GM21619 (cell line): Measurements from ENCODE around the gene GFAP.

ENCODE experiments used
- ATAC-seq: cut with Tn5 transposase; IDR thresholded peaks from one replicate; pipeline ENCODE4 v1.9.1; 2021; ENCODE audit not compliant: unreplicated experiment

Gene GFAP

GRCh38 chr17:44903012-44903685 lies 12.2 kb downstream of the GFAP start:
- no peak for ATAC-seq

- ATAC-seq, result no peak
These were observed 13.1 kb downstream of the GFAP start for GRCh38 chr17:44902135-44902760.

GRCh38 chr17:44901411-44901921 lies 13.8 kb downstream of the GFAP start:
- no peak for ATAC-seq

- ATAC-seq, result no peak
These were observed 14.4 kb downstream of the GFAP start for GRCh38 chr17:44900894-44901293.

DNA sequence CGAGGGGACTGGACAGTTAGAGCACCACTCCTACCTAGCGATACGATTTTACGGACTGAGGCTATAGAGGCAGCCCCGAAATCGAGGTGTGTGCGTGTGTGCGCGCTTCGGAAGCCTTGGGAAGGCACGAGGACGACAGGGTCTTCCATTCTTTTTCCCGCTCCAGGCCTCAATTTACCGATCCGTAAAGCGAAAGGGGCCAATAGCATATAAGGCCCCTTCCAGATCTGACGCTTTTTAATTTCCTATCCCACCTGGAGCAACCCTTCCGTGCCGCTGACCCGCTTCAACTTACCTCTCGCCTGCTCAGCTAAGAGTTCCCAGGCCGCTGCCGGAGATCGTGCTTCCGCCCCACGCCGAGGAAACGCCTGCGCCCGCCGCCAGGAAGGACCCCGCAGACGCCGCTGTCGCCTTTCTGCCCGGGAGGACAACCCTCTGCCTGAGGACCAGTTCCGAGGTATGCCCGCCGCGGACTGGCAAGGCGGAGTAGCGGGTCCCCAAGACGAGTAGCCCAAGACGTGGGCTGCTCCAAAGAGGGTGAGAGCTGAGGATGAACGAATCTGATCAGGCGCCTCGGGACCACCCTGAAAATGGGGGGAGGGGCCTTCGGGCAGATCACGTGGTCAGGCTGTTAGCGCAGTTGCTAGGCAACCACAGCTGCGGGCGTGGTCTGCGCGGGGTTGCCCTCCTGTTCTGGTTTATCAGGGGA lies 16.1 kb downstream of the GFAP start, which contains the start of gene EFTUD2:
TSS of gene EFTUD2 (minus strand) at position 372 of the 709 bp plus-strand sequence. CDS start 4,924 bp downstream, outside the sequence.
- peak; percentile 67 for ATAC-seq

DNA sequence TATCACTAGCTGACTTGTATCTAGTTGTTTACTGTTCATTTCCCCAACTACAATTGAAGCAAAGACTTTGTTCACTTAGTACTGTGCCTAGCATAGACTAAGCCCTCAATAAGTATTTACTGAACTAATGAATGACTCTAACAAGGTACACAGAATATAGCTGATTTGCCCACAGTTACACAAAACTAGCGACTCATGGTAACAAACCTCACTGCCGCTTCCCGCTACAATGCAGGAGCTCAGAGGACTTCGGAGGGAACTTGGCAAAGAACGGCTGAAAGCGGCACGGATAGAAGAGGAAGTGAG lies 16.6 kb downstream of the GFAP start:
- ATAC-seq, result no peak

DNA sequence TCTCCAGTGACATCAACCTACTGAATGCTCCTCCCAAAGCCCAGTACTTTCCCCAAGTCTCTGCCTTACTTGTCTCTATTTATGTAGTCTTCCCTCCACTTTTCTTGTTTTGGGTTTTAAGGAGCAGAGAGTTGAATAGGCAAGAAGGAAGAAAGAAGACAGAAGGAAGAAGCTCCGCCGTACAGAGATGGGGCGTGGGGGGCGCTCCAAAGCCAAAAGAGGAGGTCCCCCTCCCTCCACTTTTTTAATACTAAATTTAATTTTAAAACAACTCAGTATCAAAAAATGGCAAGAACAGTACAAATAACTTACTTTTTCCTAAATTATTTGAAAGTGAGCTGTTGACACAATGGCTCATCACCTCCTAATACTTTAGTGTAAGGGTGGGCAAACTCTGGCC lies 20.7 kb downstream of the GFAP start:
- ATAC-seq, result no peak

DNA sequence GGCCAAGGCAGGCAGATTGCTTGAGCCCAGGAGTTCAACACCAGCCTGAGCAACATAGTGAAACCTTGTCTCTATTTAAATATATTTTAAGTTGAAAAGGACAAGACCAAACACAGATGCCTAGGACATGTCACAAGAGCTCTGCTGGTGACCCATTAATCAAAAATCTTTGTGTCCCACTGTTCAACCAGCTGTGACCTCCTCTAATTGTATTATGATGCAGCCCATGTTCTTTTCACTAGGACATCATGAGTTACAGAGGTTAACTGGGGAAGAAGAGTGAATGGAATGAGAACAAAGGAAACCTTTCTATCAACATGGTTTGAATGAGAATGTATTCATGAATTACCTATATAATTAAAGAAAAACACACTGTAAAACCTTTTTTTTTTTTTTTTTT lies 23.1 kb downstream of the GFAP start:
- ATAC-seq, result no peak

- no peak for ATAC-seq
These were observed 26.3 kb downstream of the GFAP start for GRCh38 chr17:44889003-44889402.

- no peak for ATAC-seq
These were observed 27.0 kb downstream of the GFAP start for GRCh38 chr17:44887971-44888954.

DNA sequence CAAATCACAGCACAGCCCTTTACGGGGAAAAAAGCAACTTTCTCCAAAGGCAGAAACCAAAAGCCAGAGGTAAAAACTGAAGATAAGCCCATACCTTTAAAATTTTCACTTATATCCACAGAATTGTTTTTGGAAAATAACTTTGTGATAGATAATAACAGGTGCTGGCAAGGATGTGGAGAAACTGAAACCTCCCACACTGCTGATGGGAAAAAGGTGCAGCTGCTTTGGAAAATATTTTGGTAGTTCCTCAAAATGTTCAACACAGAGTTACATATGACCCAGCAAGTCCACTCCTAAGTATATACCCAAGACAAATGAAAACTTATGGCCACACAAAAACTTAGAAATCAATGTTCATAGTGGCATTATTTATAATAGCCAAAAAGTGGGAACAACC lies 28.3 kb downstream of the GFAP start:
- ATAC-seq, result no peak

DNA sequence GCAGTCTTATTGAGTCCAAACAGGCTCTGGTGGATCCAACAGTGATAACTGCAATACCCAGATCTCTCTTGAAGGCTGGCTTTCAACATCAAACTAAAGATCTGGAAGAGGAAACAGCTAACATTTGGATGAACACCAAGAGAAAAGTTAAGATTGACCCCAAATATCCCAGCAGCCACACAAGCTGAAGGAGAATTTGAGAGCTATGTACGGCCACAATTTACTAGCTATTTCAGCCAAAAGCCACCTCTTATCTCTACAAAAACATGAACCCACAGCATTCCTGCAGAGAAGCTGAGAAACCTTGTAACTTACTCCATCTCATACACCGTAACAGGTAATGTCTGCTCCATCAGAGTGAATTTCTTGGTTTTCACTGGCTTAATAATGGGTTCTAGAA lies 30.4 kb downstream of the GFAP start:
- ATAC-seq, result no peak

- ATAC-seq, result no peak
These were observed 34.2 kb downstream of the GFAP start for GRCh38 chr17:44881145-44881544.

GRCh38 chr17:44880062-44880461 lies 35.2 kb downstream of the GFAP start:
- ATAC-seq, result no peak

DNA sequence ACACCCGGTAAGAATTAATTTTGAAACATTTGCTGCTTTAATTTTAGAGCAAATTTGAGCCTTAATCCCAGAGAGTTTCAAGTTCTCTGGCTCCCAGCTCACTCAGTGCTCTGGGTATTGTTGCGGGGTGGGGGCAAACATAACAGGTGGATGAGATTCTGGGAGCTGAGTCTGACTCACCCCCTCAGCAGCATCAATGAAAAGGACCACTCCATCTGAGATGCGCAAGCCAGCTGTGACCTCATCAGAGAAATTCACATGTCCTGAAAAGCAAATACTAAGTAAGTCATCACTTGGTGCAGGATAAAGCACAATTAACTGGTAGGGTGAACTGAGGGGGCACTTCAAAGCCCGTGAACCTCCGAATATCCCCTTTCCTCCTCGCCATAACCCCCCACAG lies 35.9 kb downstream of the GFAP start:
- no peak for ATAC-seq

GRCh38 chr17:44878627-44879221 lies 36.6 kb downstream of the GFAP start:
- ATAC-seq, result no peak

- ATAC-seq, result no peak
These were observed 38.2 kb downstream of the GFAP start for GRCh38 chr17:44877121-44877520.

DNA sequence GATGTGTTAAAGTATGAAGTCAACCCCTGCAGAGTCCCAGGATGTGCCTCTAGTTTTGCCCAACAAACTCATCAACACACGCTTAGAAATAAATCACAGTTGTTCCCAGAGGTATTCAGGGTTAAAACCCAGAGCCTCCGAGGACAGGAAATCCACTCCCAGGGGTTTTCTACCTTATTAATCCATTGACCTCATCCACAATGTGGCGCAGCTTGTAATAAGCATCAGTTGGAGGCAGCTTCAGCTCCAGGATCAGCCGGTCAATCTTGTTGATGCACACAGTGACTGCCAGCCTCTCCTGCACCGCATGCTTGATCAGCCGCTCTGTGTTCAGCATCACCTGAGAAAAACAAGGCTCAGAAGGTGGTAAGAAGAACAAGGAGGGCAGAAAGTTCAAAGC lies 39.5 kb downstream of the GFAP start:
- ATAC-seq, result no peak

DNA sequence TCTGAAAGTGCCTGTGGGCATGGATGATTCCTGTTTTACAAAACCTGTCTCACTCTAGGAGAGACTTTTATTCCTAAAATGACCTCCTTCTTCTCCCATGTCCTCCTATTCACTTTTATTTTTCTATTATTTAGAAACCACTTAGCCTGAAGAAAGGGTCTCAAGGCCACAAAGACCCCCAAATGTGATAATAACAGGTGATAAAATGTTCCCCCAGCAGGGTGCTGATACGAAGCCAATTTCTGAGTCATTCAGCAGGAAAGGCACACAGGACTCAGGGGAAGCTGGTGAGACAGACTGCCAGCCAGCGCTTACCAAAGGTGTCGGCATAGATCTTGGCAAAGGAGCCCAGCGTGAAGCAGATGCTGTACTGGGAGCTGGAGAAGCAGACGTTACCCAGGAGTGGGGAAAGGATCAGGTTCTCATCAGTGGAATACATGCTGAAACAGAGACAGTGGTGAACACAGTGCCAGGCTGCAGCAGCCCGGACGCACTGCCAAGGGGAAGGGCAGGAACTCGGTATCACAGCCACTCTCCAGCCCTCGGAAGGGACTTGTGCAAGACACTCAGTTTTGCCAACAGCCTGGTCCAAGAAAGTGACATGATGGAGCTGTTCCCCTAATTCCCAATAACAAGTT lies 43.0 kb downstream of the GFAP start:
- no peak for ATAC-seq

DNA sequence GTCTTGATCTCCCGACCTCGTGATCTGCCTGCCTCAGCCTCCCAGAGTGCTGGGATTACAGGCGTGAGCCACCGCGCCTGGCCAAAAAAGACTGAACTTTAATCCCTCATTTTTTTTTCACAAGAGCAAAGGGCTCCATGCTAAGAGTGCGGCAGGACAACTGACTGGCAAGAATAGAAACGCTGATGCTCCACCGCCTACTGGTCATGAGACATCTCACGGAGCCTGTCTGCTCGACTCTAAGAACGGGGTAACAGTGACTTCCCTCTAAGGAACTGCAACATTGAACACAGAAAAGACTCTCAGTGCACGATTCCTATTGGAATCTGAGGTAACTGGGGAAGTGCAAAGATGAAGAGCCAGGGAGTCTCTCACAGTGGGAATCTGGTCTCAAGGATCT lies 43.7 kb downstream of the GFAP start:
- no peak for ATAC-seq
